ENCODE measurements around the gene FRG2B.

The FRG2B gene

DNA sequence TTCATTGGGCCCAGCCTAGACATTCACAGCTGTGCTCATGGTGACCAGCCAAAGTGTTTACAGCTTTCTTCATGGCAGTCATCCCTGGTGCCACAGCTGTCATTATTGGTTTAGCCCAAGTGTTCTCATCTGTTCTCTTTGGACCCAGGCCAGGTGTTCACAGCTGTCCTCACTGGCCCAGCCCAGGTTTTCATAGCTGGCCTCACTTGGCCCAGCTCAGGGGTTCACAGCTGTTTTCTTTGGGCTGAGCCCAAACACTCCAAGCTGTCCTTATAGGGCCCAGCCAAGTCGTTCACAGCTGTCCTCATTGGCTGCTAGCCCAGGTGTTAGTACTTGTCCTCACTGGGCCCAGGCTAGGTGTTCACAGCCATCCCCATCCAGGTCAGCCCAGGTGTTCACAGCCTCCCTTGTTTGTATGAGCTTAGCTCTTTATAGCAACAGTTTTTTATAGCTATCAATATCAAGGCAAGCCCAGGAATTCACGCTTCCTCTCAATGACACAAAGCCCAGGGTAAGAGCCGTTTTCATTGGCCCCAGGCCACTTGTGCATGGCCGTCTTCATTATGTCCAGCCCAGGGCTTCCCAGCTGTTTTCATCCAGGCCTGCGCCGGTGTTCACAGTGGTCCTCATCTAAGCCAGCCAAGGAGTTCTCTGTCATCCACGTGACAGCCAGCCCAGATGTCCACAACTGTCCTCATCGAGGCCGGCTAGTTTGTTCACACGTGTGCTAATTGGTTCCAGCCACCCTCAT, 11.6 kb downstream of the FRG2B start:
- no peak for TF ChIP-seq TEAD4 (IDR thresholded peaks at IDR 0.05)
- TF ChIP-seq TAF1 (IDR thresholded peaks at IDR 0.05; ENCODE audit: low read depth) = no peak
- no peak for TF ChIP-seq RAD21 (IDR thresholded peaks at IDR 0.05; ENCODE audit: low read depth)
- TF ChIP-seq REST (IDR thresholded peaks at IDR 0.05; ENCODE audit: low read depth) = no peak
- no peak for TF ChIP-seq FOXM1 (IDR thresholded peaks at IDR 0.05; ENCODE audit: borderline replicate concordance, low read depth)
- no peak for TF ChIP-seq ZBTB7A (IDR thresholded peaks at IDR 0.05; ENCODE audit: low read depth)
- TF ChIP-seq TCF12 (IDR thresholded peaks at IDR 0.05; ENCODE audit: low read depth) = no peak
- TF ChIP-seq CEBPB (IDR thresholded peaks at IDR 0.05) = no peak
- TF ChIP-seq NFIC (IDR thresholded peaks at IDR 0.05) = no peak
- no peak for TF ChIP-seq EP300 (IDR thresholded peaks at IDR 0.05; ENCODE audit: borderline replicate concordance)
- no peak for TF ChIP-seq EGR1 (IDR thresholded peaks at IDR 0.05)
- TF ChIP-seq, protein P1, sequence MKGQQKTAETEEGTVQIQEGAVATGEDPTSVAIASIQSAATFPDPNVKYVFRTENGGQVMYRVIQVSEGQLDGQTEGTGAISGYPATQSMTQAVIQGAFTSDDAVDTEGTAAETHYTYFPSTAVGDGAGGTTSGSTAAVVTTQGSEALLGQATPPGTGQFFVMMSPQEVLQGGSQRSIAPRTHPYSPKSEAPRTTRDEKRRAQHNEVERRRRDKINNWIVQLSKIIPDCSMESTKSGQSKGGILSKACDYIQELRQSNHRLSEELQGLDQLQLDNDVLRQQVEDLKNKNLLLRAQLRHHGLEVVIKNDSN (IDR thresholded peaks at IDR 0.05) = no peak
- TF ChIP-seq CREB1 (IDR thresholded peaks at IDR 0.05; ENCODE audit: low read depth) = no peak
- no peak for TF ChIP-seq MAX (IDR thresholded peaks at IDR 0.05)
- TF ChIP-seq YY1 (IDR thresholded peaks at IDR 0.05; ENCODE audit: low read depth) = no peak

DNA sequence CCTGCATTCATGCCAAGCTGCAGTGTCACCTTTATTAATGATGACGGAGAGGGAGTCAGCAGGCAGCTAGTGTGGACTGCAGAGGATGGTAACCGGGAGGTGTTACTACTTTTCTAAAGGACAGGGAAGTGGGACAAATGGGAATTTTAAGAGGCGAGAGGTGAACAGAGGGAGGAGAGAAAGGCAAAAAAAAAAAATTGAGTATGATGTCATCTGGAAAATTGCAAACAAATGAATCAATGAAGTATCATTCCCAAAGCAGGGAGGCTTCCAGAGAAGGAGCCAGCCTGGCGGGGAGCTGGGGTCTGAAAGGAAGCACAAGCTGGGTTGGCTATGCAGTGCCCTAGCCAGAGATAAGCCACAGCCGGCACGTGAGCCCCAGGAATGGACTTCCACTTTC, 12.9 kb downstream of the FRG2B start:
- TF ChIP-seq RAD21 (IDR thresholded peaks at IDR 0.05; ENCODE audit: low read depth) (no peak), ZBTB7A (IDR thresholded peaks at IDR 0.05; ENCODE audit: low read depth) (no peak), TEAD4 (IDR thresholded peaks at IDR 0.05) (no peak), EP300 (IDR thresholded peaks at IDR 0.05; ENCODE audit: borderline replicate concordance) (no peak), TCF12 (IDR thresholded peaks at IDR 0.05; ENCODE audit: low read depth) (no peak), CEBPB (IDR thresholded peaks at IDR 0.05) (no peak), CREB1 (IDR thresholded peaks at IDR 0.05; ENCODE audit: low read depth) (no peak), REST (IDR thresholded peaks at IDR 0.05; ENCODE audit: low read depth) (no peak), TAF1 (IDR thresholded peaks at IDR 0.05; ENCODE audit: low read depth) (no peak), MAX (IDR thresholded peaks at IDR 0.05) (no peak)

DNA sequence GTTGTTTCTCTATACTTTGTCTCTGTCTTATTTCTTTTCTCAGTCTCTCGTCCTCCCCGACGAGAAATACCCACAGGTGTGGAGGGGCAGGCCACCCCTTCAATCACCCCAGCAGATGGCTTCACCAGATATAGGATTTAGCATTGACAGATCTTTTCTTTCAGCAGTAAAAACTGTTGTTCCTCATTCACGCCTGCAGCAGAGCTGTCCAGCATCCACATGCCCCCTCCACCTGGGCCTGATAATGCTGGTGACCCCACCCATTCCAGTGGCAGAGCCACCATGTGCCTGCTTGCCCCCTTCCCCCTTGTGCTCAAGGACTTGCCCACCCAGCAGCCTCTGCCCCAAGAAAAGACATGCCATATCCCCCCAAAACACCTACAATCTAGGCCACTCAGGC, 15.5 kb downstream of the FRG2B start:
- no peak for TF ChIP-seq TAF1 (IDR thresholded peaks at IDR 0.05; ENCODE audit: low read depth)
- no peak for TF ChIP-seq TCF12 (IDR thresholded peaks at IDR 0.05; ENCODE audit: low read depth)
- no peak for TF ChIP-seq RAD21 (IDR thresholded peaks at IDR 0.05; ENCODE audit: low read depth)
- no peak for TF ChIP-seq ZBTB7A (IDR thresholded peaks at IDR 0.05; ENCODE audit: low read depth)
- TF ChIP-seq EGR1 (IDR thresholded peaks at IDR 0.05) = no peak

DNA sequence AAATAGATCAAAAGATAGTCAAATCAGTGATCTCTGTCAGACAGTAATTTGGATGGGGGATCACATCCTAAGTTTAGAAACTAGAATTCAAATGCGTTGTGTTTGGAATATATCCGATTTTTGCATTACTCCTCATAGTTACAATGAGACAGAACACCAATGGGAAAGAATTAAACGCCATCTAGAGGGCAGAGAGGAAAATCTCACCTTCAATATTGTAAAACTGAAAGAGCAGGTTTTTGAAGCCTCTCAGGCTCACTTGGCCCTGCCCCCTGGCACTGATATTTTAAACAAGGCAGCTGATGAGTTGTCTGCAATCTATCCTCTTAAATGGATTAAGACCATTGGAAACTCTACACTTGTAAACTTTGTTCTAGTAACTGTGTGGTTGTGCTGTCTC, 17.7 kb downstream of the FRG2B start:
- TF ChIP-seq RAD21 (IDR thresholded peaks at IDR 0.05; ENCODE audit: low read depth) (peak; percentile 60; the same call in 1 of the 2 replicates), FOXM1 (IDR thresholded peaks at IDR 0.05; ENCODE audit: borderline replicate concordance, low read depth) (no peak)

- TF ChIP-seq RAD21 (IDR thresholded peaks at IDR 0.05; ENCODE audit: low read depth) (no peak), TAF1 (IDR thresholded peaks at IDR 0.05; ENCODE audit: low read depth) (no peak), CREB1 (IDR thresholded peaks at IDR 0.05; ENCODE audit: low read depth) (no peak), EP300 (IDR thresholded peaks at IDR 0.05; ENCODE audit: borderline replicate concordance) (no peak), MAX (IDR thresholded peaks at IDR 0.05) (no peak)
These were observed 25.9 kb downstream of the FRG2B start for GRCh38 chr10:133600657-133601056.

GRCh38 chr10:133592716-133593115, 33.9 kb downstream of the FRG2B start:
- TF ChIP-seq FOXM1 (IDR thresholded peaks at IDR 0.05; ENCODE audit: borderline replicate concordance, low read depth) = no peak
- no peak for TF ChIP-seq TAF1 (IDR thresholded peaks at IDR 0.05; ENCODE audit: low read depth)
- TF ChIP-seq, protein P1 (IDR thresholded peaks at IDR 0.05) = no peak

Measured in Ishikawa (cell line).